DMS79 treated with DMSO at 0.1 percent for 48 hours (cell line): ENCODE data around the gene PPFIBP1.
"Not testable (repeated sequence)": the region's sequence is repeated elsewhere in the genome, so short reads cannot be mapped to it uniquely, and the experiment has no call there.

Experiments used
- DNase-seq: peaks from one replicate; lab custom pipeline; 2025; lab: John Stamatoyannopoulos, UW

Gene PPFIBP1

GRCh38 chr12:27592548-27592947 lies 68.5 kb downstream of the PPFIBP1 start:
- no peak for DNase-seq

GRCh38 chr12:27593266-27593665 lies 69.3 kb downstream of the PPFIBP1 start:
- no peak for DNase-seq

- no peak for DNase-seq
Measured at GRCh38 chr12:27595231-27595642, 71.2 kb downstream of the PPFIBP1 start.

- DNase-seq: not testable (repeated sequence)
Measured at GRCh38 chr12:27598866-27599265, 74.9 kb downstream of the PPFIBP1 start.

GRCh38 chr12:27601056-27601828 lies 77.2 kb downstream of the PPFIBP1 start:
- DNase-seq: not testable (repeated sequence)

- DNase-seq: no peak
Measured at GRCh38 chr12:27602516-27602915, 78.5 kb downstream of the PPFIBP1 start.

- DNase-seq: no peak
Measured at GRCh38 chr12:27604431-27604830, 80.4 kb downstream of the PPFIBP1 start.

GRCh38 chr12:27606986-27607385 lies 83.0 kb downstream of the PPFIBP1 start:
- DNase-seq: no peak

- DNase-seq: no peak
Measured at GRCh38 chr12:27607591-27607990, 83.6 kb downstream of the PPFIBP1 start.

- DNase-seq: no peak
Measured at GRCh38 chr12:27608890-27609289, 84.9 kb downstream of the PPFIBP1 start.

- no peak for DNase-seq
Measured at GRCh38 chr12:27610374-27610773, 86.4 kb downstream of the PPFIBP1 start.

GRCh38 chr12:27614386-27614785 lies 90.4 kb downstream of the PPFIBP1 start:
- no peak for DNase-seq

- no peak for DNase-seq
Measured at GRCh38 chr12:27614866-27615265, 90.9 kb downstream of the PPFIBP1 start.

GRCh38 chr12:27615331-27615891 lies 91.4 kb downstream of the PPFIBP1 start:
- DNase-seq: no peak

- no peak for DNase-seq
Measured at GRCh38 chr12:27616356-27617142, 92.5 kb downstream of the PPFIBP1 start.

GRCh38 chr12:27618836-27619235 lies 94.8 kb downstream of the PPFIBP1 start:
- no peak for DNase-seq

GRCh38 chr12:27619308-27619707 lies 95.3 kb downstream of the PPFIBP1 start:
- no peak for DNase-seq

GRCh38 chr12:27620121-27620520 lies 96.1 kb downstream of the PPFIBP1 start:
- DNase-seq: no peak

- no peak for DNase-seq
Measured at GRCh38 chr12:27622436-27623195, 98.6 kb downstream of the PPFIBP1 start.

GRCh38 chr12:27623645-27624044 lies 99.6 kb downstream of the PPFIBP1 start:
- DNase-seq: no peak

- no peak for DNase-seq
Measured at GRCh38 chr12:27624586-27624985, 100.6 kb downstream of the PPFIBP1 start.
